Psoas muscle (tissue), 8 donors: ENCODE data around the gene HS6ST3. TPM values are rescaled to one million over a fixed set of nuclear protein-coding genes. Genes with fewer than 3 reads are reported as not detected.

ENCODE experiments used
- ATAC-seq, 4 donors: fragments of 200-7000 bp; cut with Tn5 transposase; one replicate each; pipeline ENCODE4 v1.9.1; 2020; ENCODE audit warnings: moderate library complexity in 3 of 4, mild to moderate bottlenecking in 2 of 4
- DNase-seq, 2 donors: peaks; one replicate each; pipeline ENCODE4 v3.0.0-alpha.2; 2020
- H3K27ac ChIP-seq: fragments of 200-600 bp; one replicate; pipeline ENCODE4 v1.8.0; 2022
- H3K27me3 ChIP-seq, 3 donors: fragments of 200-600 bp in 1 of 3; one replicate each; pipeline versions ENCODE4 v1.6.1 to v1.8.0; 2013 to 2022; ENCODE audit warnings: low read length in 2 of 3, mild to moderate bottlenecking in 2 of 3, moderate library complexity in 1 of 3; ENCODE audit not compliant: insufficient read depth in 3 of 3
- H3K36me3 ChIP-seq, 2 donors: fragments of 200-600 bp in 1 of 2; one replicate each; pipeline versions ENCODE4 v1.6.1 to v1.8.0; 2013 to 2022; ENCODE audit warnings: low read depth in 1 of 2, mild to moderate bottlenecking in 1 of 2, moderate library complexity in 1 of 2; ENCODE audit not compliant: insufficient read depth in 1 of 2
- H3K4me1 ChIP-seq: fragments of 200-600 bp; one replicate; pipeline ENCODE4 v1.8.0; 2022
- H3K4me3 ChIP-seq: fragments of 200-600 bp; one replicate; pipeline ENCODE4 v1.8.0; 2022; ENCODE audit warnings: mild to moderate bottlenecking
- H3K9me3 ChIP-seq: fragments of 200-600 bp; one replicate; pipeline ENCODE4 v1.8.0; 2022
- CTCF ChIP-seq: fragments of 200-600 bp; IDR thresholded peaks from one replicate; pipeline ENCODE4 v1.8.0; 2022; ENCODE audit warnings: antibody characterized with exemption
- WGBS, 3 donors: extraction: QIAGEN DNeasy Blood & Tissue Kit; methylation state at CpG; one replicate each; pipeline versions ENCODE4 v1.1.6 to v1.1.7; 2013; 5-methylcytosine and 5-hydroxymethylcytosine counted together
- intact Hi-C, 2 donors: fragments of 100-400 bp; cut with DNase I; formaldehyde crosslinking; loops; one replicate each; pipeline versions ENCODE4 v1.11.0 to v1.14.2; 2022
- polyA plus RNA-seq, 3 donors: library from polyadenylated mRNA; stranded (reverse); fragments of 200-250 nt; gene quantifications; one replicate each; pipeline ENCODE4 v1.2.3, GENCODE V29; 2013
- total RNA-seq, 4 donors: library from RNA; stranded (reverse); fragmentation: NEBNext Ultra II Directional in 2 of 4; extraction: Animal tissue kit (Norgen Biotek cat#: 25700) in 2 of 4; gene quantifications; one replicate each; pipeline versions ENCODE4 v1.2.1 to v1.2.4, GENCODE V29; 2021 to 2023
- donor health status: healthy with polysubstance abuse.
- donor health status: DM: no; HTN: no; CAD: no; lungs with moderate emphysema.
- donor health status: Bipolar disorder and iron deficiency.
- donor health status: healthy.
- donor health status: DM: yes; HTN: yes; CAD: no.
- donor health status: DM: no; HTN: no; CAD: no.
- donor health status: DM: no; HTN: no; CAD: no.
- donor health status: DM: yes; HTN: yes; CAD: no.

HS6ST3 gene
- total and polyA plus RNA-seq, 7 donors = 0.01 to 0.58 (median 0.10) TPM

GRCh38 chr13:96690998-96691397 is 601.1 kb downstream of the HS6ST3 start:
- intact Hi-C loops = no loop called here
- Histone ChIP-seq H3K9me3 (no peaks in the 10 kb centered on the region), H3K27ac (no peak overlapping the region), H3K36me3 (no peaks in the 10 kb centered on the region), H3K4me1 (no peaks in the 10 kb centered on the region), H3K27me3 (no peaks in the 10 kb centered on the region), H3K4me3 (no peak overlapping the region)
- TF ChIP-seq CTCF = no peak
- DNase-seq = no peak
- ATAC-seq = no peak

GRCh38 chr13:96696389-96696900 is 606.5 kb downstream of the HS6ST3 start:
- DNase-seq (no peak), ATAC-seq (no peak)
- no peaks in the 10 kb centered on the region for H3K36me3 ChIP-seq
- no peak overlapping the region for H3K27ac ChIP-seq
- 73 to 79% (median 77%) methylated on average over 6 of the region's 6 CpGs for WGBS, 3 donors
- no peaks in the 10 kb centered on the region for H3K9me3 ChIP-seq
- no peak overlapping the region for H3K4me3 ChIP-seq
- TF ChIP-seq CTCF = no peak
- no peaks in the 10 kb centered on the region for H3K4me1 ChIP-seq
- intact Hi-C loops = no loop called here
- no peaks in the 10 kb centered on the region for H3K27me3 ChIP-seq

GRCh38 chr13:96700657-96701056 is 610.8 kb downstream of the HS6ST3 start:
- H3K36me3 ChIP-seq = no peaks in the 10 kb centered on the region
- H3K4me3 ChIP-seq = no peak overlapping the region
- DNase-seq = no peak
- intact Hi-C loops = no loop called here
- no peak for ATAC-seq
- no peaks in the 10 kb centered on the region for H3K4me1 ChIP-seq
- TF ChIP-seq CTCF = no peak
- H3K27me3 ChIP-seq = no peaks in the 10 kb centered on the region
- H3K27ac ChIP-seq = no peak overlapping the region
- 66 to 80% (median 79%) methylated on average over 2 of the region's 2 CpGs for WGBS, 3 donors
- H3K9me3 ChIP-seq = no peaks in the 10 kb centered on the region

- no peak overlapping the region for H3K27ac ChIP-seq
- WGBS, 3 donors = 85 to 87% (median 86%) methylated on average over 3 of the region's 3 CpGs
- no peaks in the 10 kb centered on the region for H3K27me3 ChIP-seq
- DNase-seq = no peak
- no peaks in the 10 kb centered on the region for H3K4me1 ChIP-seq
- no peaks in the 10 kb centered on the region for H3K36me3 ChIP-seq
- no peaks in the 10 kb centered on the region for H3K9me3 ChIP-seq
- intact Hi-C loops = no loop called here
- TF ChIP-seq CTCF = no peak
- no peak for ATAC-seq
- no peak overlapping the region for H3K4me3 ChIP-seq
These were observed 617.2 kb downstream of the HS6ST3 start for GRCh38 chr13:96707146-96707545.

- H3K9me3 ChIP-seq = no peaks in the 10 kb centered on the region
- no peak for TF ChIP-seq CTCF
- 78 to 89% (median 80%) methylated on average over 3 of the region's 3 CpGs for WGBS, 3 donors
- H3K4me1 ChIP-seq = no peaks in the 10 kb centered on the region
- ATAC-seq (no peak), DNase-seq (no peak)
- H3K27me3 ChIP-seq = no peaks in the 10 kb centered on the region
- H3K4me3 ChIP-seq = no peak overlapping the region
- H3K36me3 ChIP-seq = no peaks in the 10 kb centered on the region
- intact Hi-C loops = no loop called here
- H3K27ac ChIP-seq = no peak overlapping the region
These were observed 620.4 kb downstream of the HS6ST3 start for GRCh38 chr13:96710166-96710862.
